C4-2B (cell line): Measurements from ENCODE around the gene RPS13.
A peak's percentile ranks its signal among the peaks of the same experiment; 100 is the strongest.
"Not testable (repeated sequence)": the region's sequence is repeated elsewhere in the genome, so short reads cannot be mapped to it uniquely, and the experiment has no call there.

Source experiments
- H3K27ac ChIP-seq: fragments of 450-650 bp; 2 replicates; pipeline ENCODE4 v1.5.1; 2017
- CTCF ChIP-seq: fragments of 450-650 bp; conservative IDR thresholded peaks from 2 replicates; pipeline ENCODE4 v1.5.1; 2017; ENCODE audit warnings: mild to moderate bottlenecking
- ZFX ChIP-seq: fragments of 450-650 bp; IDR thresholded peaks from 2 replicates; pipeline ENCODE4 v1.6.1; 2017

The RPS13 gene

GRCh38 chr11:17063171-17064002, 14.1 kb downstream of the RPS13 start:
- no peak overlapping the region for H3K27ac ChIP-seq
- peak; percentile 93 for TF ChIP-seq CTCF
- TF ChIP-seq ZFX, result no peak

- H3K27ac ChIP-seq, result not testable (repeated sequence)
These were observed 26.3 kb downstream of the RPS13 start for GRCh38 chr11:17051146-17051545.

GRCh38 chr11:17048491-17048890, 29.0 kb downstream of the RPS13 start:
- H3K27ac ChIP-seq, result peak overlapping the region; percentile 45; the same call in 1 of the 2 replicates

- no peak overlapping the region for H3K27ac ChIP-seq
- no peak for TF ChIP-seq CTCF
- TF ChIP-seq ZFX, result no peak
These were observed 30.8 kb downstream of the RPS13 start for GRCh38 chr11:17046690-17047089.

- TF ChIP-seq ZFX (no peak), CTCF (peak; percentile 1; the same call in 1 of the 2 replicates)
- no peak overlapping the region for H3K27ac ChIP-seq
These were observed 40.5 kb downstream of the RPS13 start for GRCh38 chr11:17036666-17037658.

GRCh38 chr11:17034027-17034426, 43.4 kb downstream of the RPS13 start:
- H3K27ac ChIP-seq, result not testable (repeated sequence)

GRCh38 chr11:17026487-17027082, 50.9 kb downstream of the RPS13 start:
- H3K27ac ChIP-seq, result no peak overlapping the region
- TF ChIP-seq ZFX, result no peak
- no peak for TF ChIP-seq CTCF

- no peak overlapping the region for H3K27ac ChIP-seq
- no peak for TF ChIP-seq CTCF
- TF ChIP-seq ZFX, result no peak
These were observed 52.5 kb downstream of the RPS13 start for GRCh38 chr11:17024924-17025323.
